Lung (tissue), 12 donors: ENCODE results near the gene SLC5A6. TPM values are rescaled to one million over a fixed set of nuclear protein-coding genes. Genes with fewer than 3 reads are reported as not detected.

Experiments
- ATAC-seq: fragments of 200-7000 bp; cut with Tn5 transposase; one replicate; pipeline ENCODE4 v1.9.1; 2020; ENCODE audit warnings: moderate number of reproducible peaks; ENCODE audit not compliant: insufficient read depth, low FRiP score
- DNase-seq, 3 donors: peaks; one replicate each; pipeline ENCODE4 v3.0.0-alpha.2; 2013 to 2017
- H3K27ac ChIP-seq, 2 donors: one replicate each; pipeline ENCODE4 v1.5.1; 2013; ENCODE audit warnings: mild to moderate bottlenecking in 2 of 2, moderate library complexity in 2 of 2, control low read depth in 1 of 2, inconsistent platforms in 1 of 2, low read depth in 1 of 2, low read length in 1 of 2
- H3K27me3 ChIP-seq, 3 donors: one replicate each; pipeline ENCODE4 v1.5.1; 2013; ENCODE audit warnings: low read length in 2 of 3; ENCODE audit not compliant: control insufficient read depth in 3 of 3, insufficient read depth in 3 of 3
- H3K36me3 ChIP-seq, 4 donors: one replicate each; pipeline ENCODE4 v1.5.1; 2013; ENCODE audit warnings: low read length in 4 of 4, mild to moderate bottlenecking in 1 of 4, moderate library complexity in 1 of 4; ENCODE audit not compliant: control insufficient read depth in 4 of 4, insufficient read depth in 4 of 4
- H3K4me1 ChIP-seq, 5 donors: one replicate each; pipeline ENCODE4 v1.5.1; 2013; ENCODE audit warnings: low read length in 5 of 5, mild to moderate bottlenecking in 2 of 5, moderate library complexity in 1 of 5; ENCODE audit not compliant: control insufficient read depth in 5 of 5, insufficient read depth in 5 of 5
- H3K4me3 ChIP-seq: one replicate; pipeline ENCODE4 v1.5.1; 2013; ENCODE audit warnings: mild to moderate bottlenecking, control low read depth, moderate library complexity
- H3K9ac ChIP-seq, 2 donors: one replicate each; pipeline ENCODE4 v1.5.1; 2013; ENCODE audit warnings: low read length in 2 of 2, control low read depth in 1 of 2; ENCODE audit not compliant: insufficient read depth in 1 of 2
- H3K9me3 ChIP-seq, 4 donors: one replicate each; pipeline ENCODE4 v1.5.1; 2013; ENCODE audit warnings: low read length in 3 of 4, mild to moderate bottlenecking in 1 of 4, moderate library complexity in 1 of 4; ENCODE audit not compliant: control insufficient read depth in 4 of 4, insufficient read depth in 3 of 4
- CTCF ChIP-seq: IDR thresholded peaks from 2 replicates; pipeline ENCODE4 v1.5.1; 2012; ENCODE audit warnings: mild to moderate bottlenecking; ENCODE audit errors: control extremely low read depth, extremely low read depth
- WGBS, 2 donors: extraction: QIAGEN DNeasy Blood & Tissue Kit; methylation state at CpG; one replicate each; pipeline ENCODE4 v1.1.7; 2013; 5-methylcytosine and 5-hydroxymethylcytosine counted together
- polyA plus RNA-seq, 2 donors: library from polyadenylated mRNA; stranded (reverse); fragments of 200-250 nt; gene quantifications; one replicate each; pipeline ENCODE4 v1.2.1, GENCODE V29; 2013
- total RNA-seq, 2 donors: library from RNA; depleted of rRNA in 1 of 2; stranded (reverse); fragments of >200 nt in 1 of 2; gene quantifications; one replicate each; pipeline ENCODE4 v1.2.1, GENCODE V29; 2014 to 2021
- donor health status: control.
- donor health status: control.
- donor health status: Bipolar disorder and iron deficiency.
- donor health status: healthy.
- donor health status: DM: yes; HTN: yes; CAD: no.

Gene SLC5A6
- total and polyA plus RNA-seq, 4 donors: 12.1 to 33.1 (median 23.9) TPM

GRCh38 chr2:27208486-27209050, 3.5 kb downstream of the SLC5A6 start:
- H3K9me3 ChIP-seq: no peaks in the 10 kb centered on the region
- no peak overlapping the region for H3K4me3 ChIP-seq
- peaks cover 0 to 12% (median 2%) of the 10 kb centered on the region in 5 donors for H3K4me1 ChIP-seq
- no peak for ATAC-seq
- DNase-seq: no peak
- no peak overlapping the region for H3K27ac ChIP-seq
- 91 to 94% methylated on average over 4 of the region's 4 CpGs for WGBS, 2 donors
- H3K27me3 ChIP-seq: no peaks in the 10 kb centered on the region
- H3K9ac ChIP-seq: no peak overlapping the region
- no peak for TF ChIP-seq CTCF
- peaks cover 3 to 47% (median 22%) of the 10 kb centered on the region in 4 donors for H3K36me3 ChIP-seq

- DNase-seq: no peak
- 92 to 98% methylated on average over 6 of the region's 6 CpGs for WGBS, 2 donors
- H3K4me3 ChIP-seq: no peak overlapping the region
Observed at GRCh38 chr2:27206346-27206745, 5.7 kb downstream of the SLC5A6 start.

GRCh38 chr2:27205206-27205605, 6.9 kb downstream of the SLC5A6 start:
- no peak for DNase-seq
- ATAC-seq: no peak
- H3K9me3 ChIP-seq: no peaks in the 10 kb centered on the region
- TF ChIP-seq CTCF: no peak
- WGBS, 2 donors: 88 to 89% methylated on average over 8 of the region's 8 CpGs
- H3K4me3 ChIP-seq: no peak overlapping the region
- no peaks in the 10 kb centered on the region for H3K27me3 ChIP-seq
- no peaks in the 10 kb centered on the region for H3K4me1 ChIP-seq
- no peak overlapping the region for H3K27ac ChIP-seq
- peaks cover 3 to 70% (median 24%) of the 10 kb centered on the region in 4 donors for H3K36me3 ChIP-seq
- H3K9ac ChIP-seq: no peak overlapping the region

More at GRCh38 chr2:27206346-27206745, 5.7 kb downstream of the SLC5A6 start:
- Histone ChIP-seq H3K36me3 (peaks cover 3 to 60% (median 24%) of the 10 kb centered on the region in 4 donors), H3K4me1 (peaks cover 0 to 5% (median 0%) of the 10 kb centered on the region in 5 donors), H3K9me3 (no peaks in the 10 kb centered on the region), H3K27ac (no peak overlapping the region), H3K9ac (no peak overlapping the region), H3K27me3 (no peaks in the 10 kb centered on the region)
- TF ChIP-seq CTCF: no peak
- no peak for ATAC-seq

GRCh38 chr2:27204566-27204965, 7.5 kb downstream of the SLC5A6 start:
- Histone ChIP-seq H3K9me3 (no peaks in the 10 kb centered on the region), H3K27me3 (no peaks in the 10 kb centered on the region), H3K27ac (no peak overlapping the region), H3K4me3 (no peak overlapping the region), H3K4me1 (no peaks in the 10 kb centered on the region), H3K36me3 (peaks cover 3 to 72% (median 24%) of the 10 kb centered on the region in 4 donors), H3K9ac (no peak overlapping the region)
- WGBS, 2 donors: 95 to 96% methylated on average over 8 of the region's 8 CpGs
- ATAC-seq: no peak
- DNase-seq: no peak
- TF ChIP-seq CTCF: no peak
